HUES48 (cell line): ENCODE results near the gene DRC7.
"Not testable (repeated sequence)": the region's sequence is repeated elsewhere in the genome, so short reads cannot be mapped to it uniquely, and the experiment has no call there.

ENCODE experiments used
- H3K27ac ChIP-seq: one replicate; pipeline ENCODE4 v1.7.0; 2013; ENCODE audit warnings: low read depth, low read length, inconsistent platforms
- H3K27me3 ChIP-seq: 2 replicates; pipeline ENCODE4 v1.6.1; 2013; ENCODE audit warnings: mild to moderate bottlenecking, low read length; ENCODE audit not compliant: control insufficient read depth, insufficient read depth
- H3K36me3 ChIP-seq: 2 replicates; pipeline ENCODE4 v1.6.1; 2013; ENCODE audit warnings: low read length; ENCODE audit not compliant: control insufficient read depth, insufficient read depth
- H3K4me1 ChIP-seq: 2 replicates; pipeline ENCODE4 v1.6.1; 2013; ENCODE audit warnings: mild to moderate bottlenecking, low read length; ENCODE audit not compliant: control insufficient read depth, insufficient read depth
- H3K4me3 ChIP-seq: 2 replicates; pipeline ENCODE4 v1.5.1; 2013; ENCODE audit warnings: mild to moderate bottlenecking, low read depth, low read length
- H3K9ac ChIP-seq: 2 replicates; pipeline ENCODE4 v1.6.1; 2013; ENCODE audit warnings: mild to moderate bottlenecking, low read depth, low read length, moderate library complexity
- H3K9me3 ChIP-seq: 2 replicates; pipeline ENCODE4 v1.6.1; 2013; ENCODE audit warnings: low read length; ENCODE audit not compliant: control insufficient read depth, insufficient read depth

DRC7 gene

GRCh38 chr16:57709663-57710062 is 15.1 kb downstream of the DRC7 start:
- no peak overlapping the region for H3K4me3 ChIP-seq
- no peak overlapping the region for H3K27ac ChIP-seq
- H3K36me3 ChIP-seq: no peaks in the 10 kb centered on the region
- H3K27me3 ChIP-seq: no peaks in the 10 kb centered on the region
- H3K9ac ChIP-seq: no peak overlapping the region
- H3K9me3 ChIP-seq: no peaks in the 10 kb centered on the region
- no peaks in the 10 kb centered on the region for H3K4me1 ChIP-seq

- no peaks in the 10 kb centered on the region for H3K4me1 ChIP-seq
- no peaks in the 10 kb centered on the region for H3K36me3 ChIP-seq
- H3K27ac ChIP-seq: no peak overlapping the region
- no peaks in the 10 kb centered on the region for H3K9me3 ChIP-seq
- H3K9ac ChIP-seq: no peak overlapping the region
- H3K27me3 ChIP-seq: no peaks in the 10 kb centered on the region
- no peak overlapping the region for H3K4me3 ChIP-seq
Observed at GRCh38 chr16:57711346-57711745, 16.7 kb downstream of the DRC7 start.

- no peaks in the 10 kb centered on the region for H3K36me3 ChIP-seq
- no peak overlapping the region for H3K27ac ChIP-seq
- H3K27me3 ChIP-seq: no peaks in the 10 kb centered on the region
- H3K4me1 ChIP-seq: no peaks in the 10 kb centered on the region
- H3K9ac ChIP-seq: no peak overlapping the region
- H3K4me3 ChIP-seq: no peak overlapping the region
- no peaks in the 10 kb centered on the region for H3K9me3 ChIP-seq
Observed at GRCh38 chr16:57711993-57712392, 17.4 kb downstream of the DRC7 start.

- H3K4me3 ChIP-seq, H3K36me3 ChIP-seq, H3K4me1 ChIP-seq, H3K9ac ChIP-seq, H3K27me3 ChIP-seq, H3K27ac ChIP-seq, H3K9me3 ChIP-seq: not testable (repeated sequence)
Observed at GRCh38 chr16:57712569-57712968, 18.0 kb downstream of the DRC7 start.

GRCh38 chr16:57713596-57713995 is 19.0 kb downstream of the DRC7 start:
- Histone ChIP-seq H3K27me3 (no peaks in the 10 kb centered on the region), H3K27ac (no peak overlapping the region), H3K9me3 (no peaks in the 10 kb centered on the region), H3K9ac (no peak overlapping the region), H3K4me3 (no peak overlapping the region), H3K36me3 (no peaks in the 10 kb centered on the region), H3K4me1 (no peaks in the 10 kb centered on the region)

- no peak overlapping the region for H3K27ac ChIP-seq
- no peaks in the 10 kb centered on the region for H3K27me3 ChIP-seq
- no peak overlapping the region for H3K4me3 ChIP-seq
- H3K9me3 ChIP-seq: no peaks in the 10 kb centered on the region
- no peak overlapping the region for H3K9ac ChIP-seq
- H3K4me1 ChIP-seq: no peaks in the 10 kb centered on the region
- no peaks in the 10 kb centered on the region for H3K36me3 ChIP-seq
Observed at GRCh38 chr16:57714047-57714446, 19.4 kb downstream of the DRC7 start.

- Histone ChIP-seq H3K27ac (no peak overlapping the region), H3K4me1 (no peaks in the 10 kb centered on the region), H3K36me3 (no peaks in the 10 kb centered on the region), H3K27me3 (no peaks in the 10 kb centered on the region), H3K4me3 (no peak overlapping the region), H3K9me3 (no peaks in the 10 kb centered on the region), H3K9ac (no peak overlapping the region)
Observed at GRCh38 chr16:57720142-57720575, 25.6 kb downstream of the DRC7 start.

GRCh38 chr16:57721356-57722209 is 27.0 kb downstream of the DRC7 start:
- H3K9me3 ChIP-seq: no peaks in the 10 kb centered on the region
- H3K9ac ChIP-seq: no peak overlapping the region
- H3K4me3 ChIP-seq: no peak overlapping the region
- no peaks in the 10 kb centered on the region for H3K36me3 ChIP-seq
- no peak overlapping the region for H3K27ac ChIP-seq
- H3K4me1 ChIP-seq: no peaks in the 10 kb centered on the region
- H3K27me3 ChIP-seq: no peaks in the 10 kb centered on the region

- Histone ChIP-seq H3K4me3 (no peak overlapping the region), H3K27ac (no peak overlapping the region)
Observed at GRCh38 chr16:57722210-57722499, 27.5 kb downstream of the DRC7 start.

GRCh38 chr16:57722651-57723050 is 28.0 kb downstream of the DRC7 start:
- no peaks in the 10 kb centered on the region for H3K27me3 ChIP-seq
- no peak overlapping the region for H3K9ac ChIP-seq
- H3K36me3 ChIP-seq: no peaks in the 10 kb centered on the region
- H3K9me3 ChIP-seq: no peaks in the 10 kb centered on the region
- no peak overlapping the region for H3K27ac ChIP-seq
- H3K4me1 ChIP-seq: no peaks in the 10 kb centered on the region
- H3K4me3 ChIP-seq: no peak overlapping the region

More at GRCh38 chr16:57722210-57722499, 27.5 kb downstream of the DRC7 start:
- no peaks in the 10 kb centered on the region for H3K27me3 ChIP-seq
- H3K36me3 ChIP-seq: no peaks in the 10 kb centered on the region
- H3K9ac ChIP-seq: no peak overlapping the region
- H3K4me1 ChIP-seq: no peaks in the 10 kb centered on the region
- H3K9me3 ChIP-seq: no peaks in the 10 kb centered on the region

- no peak overlapping the region for H3K27ac ChIP-seq
- no peaks in the 10 kb centered on the region for H3K27me3 ChIP-seq
- H3K9ac ChIP-seq: no peak overlapping the region
- no peaks in the 10 kb centered on the region for H3K9me3 ChIP-seq
- no peak overlapping the region for H3K4me3 ChIP-seq
- H3K4me1 ChIP-seq: no peaks in the 10 kb centered on the region
- H3K36me3 ChIP-seq: no peaks in the 10 kb centered on the region
Observed at GRCh38 chr16:57723170-57723569, 28.6 kb downstream of the DRC7 start.
